ENCODE measurements around the gene DNAH3.
"Not testable (repeated sequence)": the region's sequence is repeated elsewhere in the genome, so short reads cannot be mapped to it uniquely, and the experiment has no call there.

Gene DNAH3, protein sequence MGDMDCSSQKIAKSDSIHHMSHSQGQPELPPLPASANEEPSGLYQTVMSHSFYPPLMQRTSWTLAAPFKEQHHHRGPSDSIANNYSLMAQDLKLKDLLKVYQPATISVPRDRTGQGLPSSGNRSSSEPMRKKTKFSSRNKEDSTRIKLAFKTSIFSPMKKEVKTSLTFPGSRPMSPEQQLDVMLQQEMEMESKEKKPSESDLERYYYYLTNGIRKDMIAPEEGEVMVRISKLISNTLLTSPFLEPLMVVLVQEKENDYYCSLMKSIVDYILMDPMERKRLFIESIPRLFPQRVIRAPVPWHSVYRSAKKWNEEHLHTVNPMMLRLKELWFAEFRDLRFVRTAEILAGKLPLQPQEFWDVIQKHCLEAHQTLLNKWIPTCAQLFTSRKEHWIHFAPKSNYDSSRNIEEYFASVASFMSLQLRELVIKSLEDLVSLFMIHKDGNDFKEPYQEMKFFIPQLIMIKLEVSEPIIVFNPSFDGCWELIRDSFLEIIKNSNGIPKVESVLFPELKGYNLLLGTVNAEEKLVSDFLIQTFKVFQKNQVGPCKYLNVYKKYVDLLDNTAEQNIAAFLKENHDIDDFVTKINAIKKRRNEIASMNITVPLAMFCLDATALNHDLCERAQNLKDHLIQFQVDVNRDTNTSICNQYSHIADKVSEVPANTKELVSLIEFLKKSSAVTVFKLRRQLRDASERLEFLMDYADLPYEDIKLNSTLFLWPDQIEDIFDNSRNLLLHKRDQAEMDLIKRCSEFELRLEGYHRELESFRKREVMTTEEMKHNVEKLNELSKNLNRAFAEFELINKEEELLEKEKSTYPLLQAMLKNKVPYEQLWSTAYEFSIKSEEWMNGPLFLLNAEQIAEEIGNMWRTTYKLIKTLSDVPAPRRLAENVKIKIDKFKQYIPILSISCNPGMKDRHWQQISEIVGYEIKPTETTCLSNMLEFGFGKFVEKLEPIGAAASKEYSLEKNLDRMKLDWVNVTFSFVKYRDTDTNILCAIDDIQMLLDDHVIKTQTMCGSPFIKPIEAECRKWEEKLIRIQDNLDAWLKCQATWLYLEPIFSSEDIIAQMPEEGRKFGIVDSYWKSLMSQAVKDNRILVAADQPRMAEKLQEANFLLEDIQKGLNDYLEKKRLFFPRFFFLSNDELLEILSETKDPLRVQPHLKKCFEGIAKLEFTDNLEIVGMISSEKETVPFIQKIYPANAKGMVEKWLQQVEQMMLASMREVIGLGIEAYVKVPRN (N-terminal part only)

DNA sequence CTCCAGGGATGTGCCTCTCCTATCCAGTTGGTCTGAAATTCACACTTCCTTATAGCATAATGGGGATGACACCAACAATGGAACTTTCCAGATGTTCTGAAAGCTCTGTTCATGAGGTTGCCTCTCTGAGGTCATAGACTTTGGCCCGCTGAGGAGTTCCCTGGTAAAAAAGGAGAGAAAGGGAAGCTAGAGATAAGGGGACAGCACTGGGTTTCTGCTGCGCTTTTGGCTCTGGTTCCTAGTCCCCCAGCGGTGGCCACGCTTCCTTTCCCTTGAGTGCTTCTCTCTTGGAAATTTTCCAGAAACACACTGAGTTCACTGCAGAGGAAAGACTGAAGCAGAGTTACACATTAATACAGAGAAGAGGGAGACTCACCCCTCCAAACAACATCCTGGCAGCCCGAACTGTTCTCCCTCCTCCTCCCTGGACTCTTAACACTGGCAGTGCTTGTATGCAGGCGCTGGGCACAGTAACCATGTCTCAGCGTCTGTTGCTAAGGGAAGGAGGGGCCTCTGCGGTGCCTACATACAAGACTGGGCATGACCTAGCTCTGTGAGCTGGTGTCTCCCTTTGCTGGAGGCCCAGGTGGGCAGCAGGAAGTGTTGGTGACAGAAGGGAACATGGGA, at the start of gene DNAH3:
TSS of gene DNAH3 (minus strand) at position 472 of the 627 bp plus-strand sequence. CDS start 527 bp downstream, outside the sequence.
- DNase-seq = no peak

DNA sequence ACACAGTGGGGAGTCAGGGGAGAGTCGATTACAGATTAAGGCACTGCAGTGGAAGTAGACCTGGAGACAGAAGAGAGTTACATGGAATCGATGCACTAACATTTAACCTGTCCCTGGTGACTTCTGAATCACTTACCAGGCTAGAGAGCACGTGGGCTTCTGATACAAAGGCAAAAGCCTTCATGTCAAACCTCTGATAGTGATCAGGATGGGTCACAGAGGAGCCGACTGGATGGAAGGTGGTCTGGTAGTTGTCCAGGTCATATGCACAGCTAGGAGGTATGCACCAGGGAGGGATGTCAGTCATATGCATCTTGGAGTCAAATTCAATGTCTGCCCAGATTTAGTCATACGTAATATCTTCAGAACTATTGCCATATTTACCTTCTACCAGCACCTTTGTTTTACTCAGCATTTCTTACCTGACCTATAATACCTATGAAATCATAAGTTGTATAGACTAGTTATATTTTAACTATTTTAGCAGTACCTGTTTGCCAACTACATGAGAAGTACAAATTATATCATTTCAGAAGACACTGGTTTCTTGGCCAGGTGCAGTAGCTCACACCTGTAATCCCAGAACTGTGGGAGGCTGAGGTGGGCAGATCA, 49.1 kb upstream of the DNAH3 start:
- DNase-seq = no peak

DNA sequence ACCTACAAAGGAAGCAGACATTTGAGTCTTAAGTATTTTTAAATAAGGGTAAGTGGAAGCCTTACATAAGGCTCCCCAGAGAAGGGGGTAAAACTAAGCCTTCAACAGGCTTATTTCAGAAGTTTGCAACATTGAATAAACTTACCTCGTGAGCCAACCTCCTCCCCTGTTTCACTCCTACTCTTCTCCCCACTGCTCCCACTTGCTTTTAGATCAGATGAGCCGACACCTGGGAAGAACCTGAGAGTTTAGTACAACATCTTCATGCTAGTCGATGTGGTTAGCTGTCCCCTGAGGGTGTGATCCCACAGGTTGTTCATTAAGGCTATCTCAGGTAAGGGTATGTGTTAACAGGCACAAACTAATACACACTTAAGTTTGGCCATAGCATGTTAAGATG, 47.0 kb upstream of the DNAH3 start:
- no peak for DNase-seq

DNA sequence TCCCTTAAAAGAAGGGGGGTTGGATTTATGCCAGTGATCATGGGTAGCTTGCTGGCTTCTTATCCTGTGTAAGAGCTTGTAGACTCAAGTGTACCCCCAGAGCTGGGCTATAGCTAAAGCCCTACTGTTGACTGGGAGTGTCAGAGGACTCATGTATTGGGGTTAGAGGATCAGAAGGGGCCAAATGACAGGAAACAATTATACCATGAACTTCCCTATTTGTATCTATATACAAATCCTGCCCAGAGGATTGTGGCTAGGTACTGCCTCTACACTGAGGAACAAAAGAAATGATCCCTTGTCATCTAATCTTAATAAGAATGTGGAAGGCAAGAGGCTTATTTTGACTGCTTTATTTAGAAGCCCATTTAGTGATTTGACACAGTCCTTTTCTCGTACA, 46.5 kb upstream of the DNAH3 start:
- no peak for DNase-seq

DNA sequence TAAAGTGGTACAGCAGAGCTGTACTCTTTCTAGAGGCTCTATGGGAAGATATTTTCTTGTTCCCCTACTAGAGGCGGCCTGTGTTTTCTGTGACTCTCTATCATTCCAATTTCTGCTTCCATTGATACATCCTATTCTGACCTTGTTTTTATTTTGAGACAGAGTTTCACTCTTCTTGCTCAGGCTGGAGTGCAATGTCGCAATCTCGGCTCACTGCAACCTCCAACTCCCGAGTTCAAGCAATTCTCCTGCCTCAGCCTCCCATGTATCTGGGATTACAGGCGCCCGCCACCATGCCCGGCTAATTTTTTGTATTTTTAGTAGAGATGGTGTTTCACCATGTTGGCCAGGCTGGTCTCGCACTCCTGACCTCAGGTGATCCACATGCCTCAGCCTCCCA, 44.7 kb upstream of the DNAH3 start:
- DNase-seq = not testable (repeated sequence)

DNA sequence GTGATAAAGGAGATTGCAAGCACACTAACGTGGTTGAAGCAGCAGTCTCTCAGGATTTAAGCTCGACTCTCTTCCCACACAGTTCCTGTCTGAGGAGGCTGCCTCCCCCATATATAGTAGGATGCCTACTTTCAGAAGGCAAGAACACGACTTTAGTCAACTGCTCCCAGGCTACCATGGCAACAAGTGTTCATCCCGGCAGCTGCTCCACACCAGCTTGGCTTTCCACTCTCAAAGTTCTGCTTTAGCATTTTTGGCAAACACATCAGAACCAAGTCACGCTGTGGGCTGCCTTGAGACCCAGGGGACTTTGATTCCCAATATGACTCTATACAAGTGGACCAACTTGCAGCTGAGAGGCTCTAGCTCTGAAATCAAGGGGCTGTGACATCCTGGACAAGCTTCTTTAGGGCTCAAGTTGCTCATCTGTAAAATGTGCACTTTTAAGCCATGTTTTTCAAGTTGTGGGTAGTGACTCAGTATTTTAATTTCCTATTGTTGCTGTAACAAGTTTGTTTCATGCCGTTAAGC, 44.2 kb upstream of the DNAH3 start:
- DNase-seq = peak; percentile 26

DNA sequence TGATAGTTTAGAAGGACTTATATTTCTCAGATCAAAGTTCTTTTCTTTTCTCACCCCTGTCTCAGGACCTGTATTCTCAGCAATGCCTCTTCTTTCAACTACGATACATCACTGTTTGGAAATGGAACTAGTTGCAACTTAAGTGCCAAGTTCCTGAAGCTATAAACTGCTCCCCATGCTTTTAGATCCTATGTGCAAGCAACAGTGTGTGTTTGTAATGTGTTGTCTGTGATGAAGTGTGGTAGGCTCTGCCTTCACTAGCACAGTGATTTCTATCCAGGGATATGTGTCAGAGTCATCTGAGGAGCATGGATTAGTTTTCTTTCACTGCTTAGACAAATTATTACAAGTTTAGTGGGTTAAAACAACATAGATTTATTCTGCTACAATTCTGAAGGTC, 42.3 kb upstream of the DNAH3 start:
- no peak for DNase-seq

DNA sequence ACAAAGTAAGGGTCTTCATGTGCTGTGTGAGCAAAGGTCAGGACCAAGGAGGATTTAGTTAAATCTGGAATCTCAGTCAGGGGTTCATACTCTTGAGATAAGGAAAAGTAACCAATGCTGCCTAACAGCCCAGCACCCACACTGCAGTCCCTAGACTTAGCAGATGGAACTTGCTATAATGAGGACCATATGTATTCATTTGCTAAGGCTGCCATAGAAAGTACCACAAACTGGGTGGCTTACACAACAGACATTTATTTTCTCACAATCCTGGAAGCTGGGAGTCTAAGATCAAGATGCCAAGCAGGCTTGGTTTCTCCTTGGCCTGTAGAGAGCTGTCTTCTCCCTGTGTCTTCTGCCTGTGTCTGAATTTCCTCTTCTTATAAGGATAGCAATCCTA, 40.0 kb upstream of the DNAH3 start:
- DNase-seq = peak; percentile 58

DNA sequence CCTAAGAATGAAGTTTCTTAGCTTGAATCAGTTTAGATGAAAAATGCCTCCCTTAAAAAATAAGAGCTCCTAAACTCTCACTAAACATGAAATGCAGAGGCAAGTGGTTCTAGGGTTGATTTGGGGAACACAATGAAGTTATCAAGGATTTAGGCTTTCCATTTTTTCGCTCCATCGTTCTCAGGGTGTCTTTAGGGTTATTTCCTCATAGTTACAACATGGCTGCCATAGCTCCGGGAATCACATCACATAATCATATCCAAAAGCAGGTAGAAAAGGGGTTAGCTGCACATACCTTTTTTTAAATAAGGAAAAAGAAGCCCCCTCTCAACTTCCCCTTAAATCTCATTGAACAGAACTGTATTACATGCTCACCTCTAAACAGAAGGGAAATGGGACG, 39.4 kb upstream of the DNAH3 start:
- no peak for DNase-seq

DNA sequence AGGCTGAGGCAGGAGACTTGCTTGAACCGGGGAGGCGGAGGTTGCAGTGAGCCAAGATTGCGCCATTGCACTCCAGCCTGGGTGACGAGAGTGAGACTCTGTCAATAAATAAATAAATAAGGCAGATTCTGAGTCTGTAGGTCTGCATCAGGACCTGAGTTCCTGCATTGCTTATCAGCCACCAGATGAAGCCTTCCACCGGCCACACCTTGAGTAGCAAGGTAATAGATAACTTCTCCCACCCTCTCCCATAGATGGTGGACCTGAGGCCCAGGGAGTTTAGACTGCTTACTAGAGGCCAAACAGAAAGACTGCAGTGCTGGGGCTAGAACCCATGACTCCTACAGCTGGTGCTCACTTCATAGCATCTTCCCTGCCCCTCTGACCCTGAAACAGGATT, 38.7 kb upstream of the DNAH3 start:
- no peak for DNase-seq

DNA sequence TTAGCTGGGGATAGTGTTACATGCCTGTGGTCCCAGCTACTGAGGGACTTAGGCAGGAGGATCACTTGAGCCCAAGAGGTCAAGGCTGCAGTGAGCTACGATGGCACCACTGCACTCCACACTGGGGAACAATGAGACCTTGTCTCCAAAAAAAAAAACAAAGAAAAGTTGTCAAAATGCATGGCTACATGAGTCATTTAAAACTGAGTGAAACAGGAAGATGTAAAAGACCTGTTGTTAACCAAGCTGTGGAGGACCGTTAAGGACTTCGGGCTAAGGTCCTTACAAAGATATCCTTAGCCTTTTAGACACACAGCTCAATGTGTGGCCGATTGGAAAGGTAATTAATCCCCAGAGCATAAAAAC, 35.7 kb upstream of the DNAH3 start:
- no peak for DNase-seq

DNA sequence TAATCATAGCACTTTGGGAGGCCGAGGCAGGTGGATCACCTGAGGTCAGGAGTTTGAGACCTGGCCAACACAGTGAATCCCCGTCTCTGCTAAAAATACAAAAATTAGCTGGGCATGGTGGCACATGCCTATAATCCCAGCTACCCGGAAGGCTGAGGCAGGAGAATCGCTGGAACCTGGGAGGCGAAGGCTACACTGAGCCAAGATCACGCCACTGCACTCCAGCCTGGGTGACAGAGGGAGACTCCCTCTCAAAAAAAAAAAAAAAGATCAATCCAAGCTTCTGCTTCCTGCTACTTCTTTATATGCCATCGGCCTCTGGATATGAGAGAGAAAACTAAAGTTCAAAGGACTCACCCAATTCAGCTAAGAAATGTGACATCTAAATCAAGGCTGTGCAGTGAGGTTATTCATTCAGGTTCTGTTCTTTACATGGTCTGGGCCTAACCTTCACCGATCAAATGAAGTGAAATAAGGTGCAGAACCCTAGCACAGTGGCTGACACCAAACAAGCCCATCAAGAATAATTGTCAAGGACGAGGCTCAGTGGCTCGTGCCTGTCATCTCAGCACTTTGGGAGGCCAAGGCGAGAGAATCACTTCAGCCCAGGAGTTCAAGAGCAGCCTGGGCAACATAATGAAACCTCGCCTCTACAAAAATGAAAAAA, 35.1 kb upstream of the DNAH3 start:
- no peak for DNase-seq

DNA sequence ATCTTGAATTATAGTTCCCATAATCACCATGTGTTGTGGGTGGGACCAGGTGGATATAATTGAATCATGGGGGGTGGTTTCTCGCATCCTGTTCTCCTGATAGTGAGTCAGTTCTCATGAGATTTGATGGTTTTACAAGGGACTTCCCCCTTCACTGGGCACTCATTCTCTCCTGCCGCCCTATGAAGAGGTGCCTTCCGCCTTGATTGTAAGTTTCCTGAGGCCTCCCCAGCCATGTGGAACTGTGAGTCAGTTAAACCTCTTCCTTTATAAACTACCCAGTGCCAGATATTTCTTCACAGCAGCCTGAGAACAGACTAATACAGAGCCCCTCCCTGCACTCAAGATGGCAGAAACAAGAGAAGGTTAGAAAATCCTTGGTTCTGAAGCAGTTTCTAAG, 34.2 kb upstream of the DNAH3 start:
- DNase-seq = no peak

DNA sequence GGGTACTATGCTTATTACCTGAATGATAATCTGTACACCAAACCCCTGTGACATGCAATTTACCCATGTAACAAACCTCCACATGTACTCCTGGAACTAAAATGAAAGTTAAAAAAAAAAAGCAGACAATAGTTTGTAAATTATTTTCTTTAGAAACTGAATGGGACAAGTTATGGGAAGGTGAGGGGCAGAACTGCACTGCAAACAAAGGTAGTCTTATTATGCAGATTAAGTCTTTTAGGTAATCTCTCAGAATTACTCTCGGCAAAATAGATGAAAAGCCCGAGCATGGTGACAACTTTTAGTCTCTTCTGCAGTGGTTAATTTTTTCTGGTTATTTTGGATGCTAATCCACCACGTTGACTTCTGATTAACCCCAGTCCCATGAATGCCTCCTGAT, 33.3 kb upstream of the DNAH3 start:
- no peak for DNase-seq

DNA sequence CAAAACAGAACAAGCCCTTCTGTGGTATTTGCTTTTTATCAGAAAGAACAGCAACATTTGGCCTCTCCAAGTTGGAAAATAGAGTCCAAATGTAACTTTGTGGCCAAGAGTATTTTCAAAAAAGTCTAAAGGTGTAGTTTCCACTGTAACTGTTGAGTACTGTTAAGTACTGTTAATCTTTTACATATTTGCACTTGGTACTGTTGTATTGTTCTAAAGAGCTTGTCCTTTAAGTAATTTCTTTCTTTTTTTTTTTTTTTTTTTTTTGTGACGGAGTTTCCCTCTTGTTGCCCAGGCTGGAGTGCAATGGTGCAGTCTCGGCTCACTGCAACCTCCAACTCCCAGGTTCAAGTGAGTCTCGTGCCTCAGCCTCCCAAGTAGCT, 29.3 kb upstream of the DNAH3 start:
- DNase-seq = no peak

DNA sequence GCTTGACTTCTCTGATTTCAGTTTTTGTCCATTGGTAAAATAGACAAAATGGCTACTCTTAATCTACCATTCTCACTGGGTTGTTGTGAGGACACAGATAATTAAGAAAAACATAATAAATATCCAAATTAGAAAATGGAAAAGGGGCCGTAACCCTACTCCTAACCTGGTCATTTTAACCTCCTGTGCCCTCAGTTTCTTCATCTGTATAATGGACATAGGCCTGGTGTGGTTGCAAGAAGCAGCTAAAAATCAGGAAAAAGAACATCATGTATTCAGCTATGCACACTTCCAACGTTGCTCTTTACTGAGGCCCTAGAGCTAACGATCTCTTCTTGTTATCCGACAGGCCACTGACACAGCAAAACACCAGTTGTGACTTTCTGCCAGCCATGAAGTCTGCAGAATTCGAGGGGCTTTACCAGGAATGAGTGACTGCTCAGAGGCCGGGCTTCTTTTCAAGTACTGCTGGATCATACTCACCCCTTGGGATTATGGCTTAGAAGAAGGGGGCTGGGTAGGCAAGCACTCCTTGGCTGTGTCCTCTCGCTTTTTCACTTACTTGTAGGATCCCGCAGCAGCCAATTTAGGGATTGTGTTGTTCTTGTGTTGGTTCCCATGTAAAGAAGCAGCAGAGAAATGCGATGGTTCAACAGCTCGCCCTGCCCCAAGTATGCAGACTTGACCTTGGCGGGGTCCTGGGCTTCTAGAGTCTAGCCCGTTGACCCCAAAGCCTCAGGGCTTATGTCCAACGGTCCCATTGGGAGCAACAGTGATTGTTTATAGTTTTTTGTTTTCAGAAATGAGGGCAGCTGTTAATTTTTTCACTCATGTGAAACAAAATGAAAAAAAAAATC, 28.7 kb upstream of the DNAH3 start:
- no peak for DNase-seq

DNA sequence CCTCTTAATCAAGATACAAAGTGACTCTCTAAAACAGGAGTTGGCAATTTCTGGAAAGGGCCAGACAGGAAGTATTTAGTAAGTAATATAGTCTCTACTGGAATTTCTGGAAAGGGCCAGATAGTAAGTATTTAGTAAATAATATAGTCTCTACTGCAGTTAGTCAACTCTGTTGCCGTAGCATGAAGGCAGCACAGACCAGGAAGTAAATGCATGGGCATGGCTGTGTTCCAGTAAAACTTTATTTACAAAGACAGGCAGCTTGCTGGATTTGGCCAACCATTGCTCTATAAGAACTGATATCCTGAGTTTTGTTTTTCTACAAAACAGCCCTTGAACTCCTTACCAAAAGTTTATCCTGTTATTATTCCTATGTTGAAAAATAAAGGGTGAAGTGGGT, 24.8 kb upstream of the DNAH3 start:
- DNase-seq = no peak

DNA sequence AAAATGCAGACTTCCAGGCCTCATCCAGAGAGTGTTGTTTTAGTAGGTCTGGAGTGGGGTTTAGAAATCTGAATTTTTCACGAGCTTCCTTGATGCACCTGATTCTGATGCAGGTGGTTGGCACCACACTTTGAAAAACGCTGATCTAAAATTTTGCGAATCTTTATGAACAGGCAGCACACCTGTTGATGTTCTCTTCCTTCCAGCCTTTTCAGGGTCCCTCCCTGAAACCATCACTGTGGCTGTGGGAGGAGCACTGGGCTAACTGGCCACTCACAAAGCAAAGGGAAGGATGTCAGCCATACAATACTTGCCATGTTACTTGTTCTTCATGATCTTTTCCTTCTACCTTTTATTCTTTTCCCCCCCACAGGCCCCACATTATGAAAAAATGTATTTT, 22.0 kb upstream of the DNAH3 start:
- no peak for DNase-seq

DNA sequence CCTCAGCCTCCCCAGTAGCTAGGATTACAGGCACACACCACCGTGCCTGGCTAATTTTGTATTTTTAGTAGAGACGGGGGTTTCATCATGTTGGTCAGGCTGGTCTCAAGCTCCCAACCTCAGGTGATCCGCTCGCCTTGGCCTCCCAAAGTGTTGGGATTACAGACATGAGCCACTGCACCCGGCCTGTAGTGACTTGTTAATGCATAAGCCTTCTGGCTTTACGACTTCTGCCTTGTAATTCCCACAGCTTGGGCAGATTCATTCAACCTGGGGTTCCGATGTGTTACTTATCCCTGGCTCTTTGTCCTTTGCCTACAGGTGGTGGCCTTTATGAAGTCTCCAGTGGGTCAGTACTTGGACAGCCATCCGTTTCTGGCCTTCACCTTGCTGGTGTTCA, 19.5 kb upstream of the DNAH3 start:
- not testable (repeated sequence) for DNase-seq

DNA sequence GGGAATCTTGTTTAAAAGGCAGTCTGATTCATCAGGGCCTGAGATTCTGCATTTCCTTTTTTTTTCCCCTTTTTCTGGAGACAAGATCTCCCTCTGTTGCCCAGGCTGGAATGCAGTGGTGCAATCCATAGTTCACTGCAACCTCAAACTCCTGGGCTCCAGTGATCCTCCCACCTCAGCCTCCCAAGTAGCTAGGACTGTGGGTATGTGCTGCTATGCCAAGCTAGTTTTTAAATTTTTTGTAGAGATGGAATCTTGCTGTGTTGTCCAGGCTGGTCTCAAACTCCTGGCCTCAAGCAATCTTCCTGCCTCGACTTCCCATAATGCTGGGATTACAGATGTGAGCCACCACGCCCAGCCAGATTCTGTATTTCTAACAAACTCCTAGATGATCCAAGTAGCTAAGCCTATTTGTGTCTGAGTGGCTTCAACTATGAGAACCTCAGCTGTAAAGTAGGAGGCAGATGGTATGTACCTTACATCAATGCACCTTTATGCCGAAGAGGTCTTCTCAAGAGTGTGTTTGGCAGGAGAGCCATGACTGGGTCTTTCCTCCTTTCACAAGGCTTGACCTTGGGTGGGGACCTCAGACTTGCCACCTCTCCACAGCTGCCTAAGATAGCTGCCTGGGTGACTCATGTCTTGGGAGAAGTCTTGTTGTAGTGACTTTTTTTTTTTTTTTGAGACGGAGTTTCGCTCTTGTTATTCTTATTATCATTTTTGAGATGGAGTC, 18.8 kb upstream of the DNAH3 start:
- peak; percentile 26 for DNase-seq

Measured in fibroblast of skin of right biceps (primary cell).